Muscle layer of duodenum (tissue), 2 donors: ENCODE measurements around the gene ZNF684.
"Not testable (repeated sequence)": the region's sequence is repeated elsewhere in the genome, so short reads cannot be mapped to it uniquely, and the experiment has no call there.

Experiments
- H3K27ac ChIP-seq: one replicate; pipeline ENCODE4 v1.7.0; 2013; ENCODE audit warnings: mild to moderate bottlenecking, low read length
- H3K27me3 ChIP-seq: one replicate; pipeline ENCODE4 v1.7.0; 2013; ENCODE audit warnings: low read depth, mild to moderate bottlenecking, control low read depth, low read length
- H3K36me3 ChIP-seq, 2 donors: one replicate each; pipeline ENCODE4 v1.7.0; 2013; ENCODE audit warnings: low read length in 2 of 2, control low read depth in 1 of 2, mild to moderate bottlenecking in 1 of 2; ENCODE audit not compliant: insufficient read depth in 2 of 2, control insufficient read depth in 1 of 2
- H3K4me1 ChIP-seq, 2 donors: one replicate each; pipeline ENCODE4 v1.7.0; 2013; ENCODE audit warnings: low read length in 2 of 2, mild to moderate bottlenecking in 2 of 2, control low read depth in 1 of 2, moderate library complexity in 1 of 2; ENCODE audit not compliant: insufficient read depth in 2 of 2, control insufficient read depth in 1 of 2
- H3K4me3 ChIP-seq, 2 donors: one replicate each; pipeline ENCODE4 v1.7.0; 2013; ENCODE audit warnings: low read length in 2 of 2, low read depth in 1 of 2, mild to moderate bottlenecking in 1 of 2
- H3K9me3 ChIP-seq, 2 donors: one replicate each; pipeline ENCODE4 v1.7.0; 2013; ENCODE audit warnings: low read length in 2 of 2, control low read depth in 1 of 2, mild to moderate bottlenecking in 1 of 2; ENCODE audit not compliant: control insufficient read depth in 1 of 2
- donor health status: healthy.

The ZNF684 gene

DNA sequence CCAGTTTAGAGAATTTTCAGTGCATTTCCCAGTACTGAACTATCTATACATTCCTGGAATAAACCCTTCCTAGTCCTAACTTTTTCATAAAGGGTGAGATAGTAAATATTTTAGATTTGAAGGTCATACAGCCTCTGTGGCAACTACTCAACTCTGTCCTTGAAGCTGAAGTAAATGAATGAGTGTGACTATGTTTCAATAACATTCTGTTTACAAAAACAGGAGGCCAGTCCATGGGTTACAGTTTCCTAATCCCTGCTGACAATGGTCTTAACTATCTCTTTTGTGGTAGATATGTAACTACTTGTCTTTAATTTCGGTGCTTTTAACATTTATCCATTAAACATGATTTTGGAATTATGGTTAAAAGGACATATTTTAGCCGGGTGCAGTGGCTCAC lies 4.3 kb downstream of the ZNF684 start:
- Histone ChIP-seq H3K27me3 (no peaks in the 10 kb centered on the region), H3K27ac (no peak overlapping the region), H3K9me3 (no peaks in the 10 kb centered on the region), H3K4me1 (peaks cover 8 to 9% of the 10 kb centered on the region in 2 donors), H3K36me3 (peaks cover 0 to 7% of the 10 kb centered on the region in 2 donors), H3K4me3 (no peak overlapping the region)

DNA sequence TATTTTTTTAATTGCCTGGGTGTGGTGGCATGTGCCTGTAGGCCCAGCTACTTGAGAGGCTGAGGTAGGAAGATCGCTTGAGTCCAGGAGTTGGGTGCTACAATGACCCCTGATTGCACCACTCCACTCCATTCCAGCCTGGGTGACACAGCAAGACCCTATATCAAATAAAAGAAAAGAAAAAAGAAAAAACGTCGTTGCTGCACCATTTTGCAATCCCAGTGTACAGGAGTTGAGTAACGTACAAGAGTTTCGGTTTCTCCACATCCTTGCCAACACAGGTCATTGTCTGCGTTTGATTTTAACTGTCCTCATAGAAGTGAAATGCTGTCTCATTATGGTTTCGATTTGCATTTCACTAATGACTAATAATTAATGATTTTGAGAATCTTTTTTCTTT lies 7.9 kb downstream of the ZNF684 start:
- peaks cover 6 to 26% of the 10 kb centered on the region in 2 donors for H3K36me3 ChIP-seq
- H3K9me3 ChIP-seq: no peaks in the 10 kb centered on the region
- H3K27me3 ChIP-seq: no peaks in the 10 kb centered on the region
- no peak overlapping the region for H3K4me3 ChIP-seq
- H3K27ac ChIP-seq: no peak overlapping the region
- H3K4me1 ChIP-seq: no peaks in the 10 kb centered on the region

DNA sequence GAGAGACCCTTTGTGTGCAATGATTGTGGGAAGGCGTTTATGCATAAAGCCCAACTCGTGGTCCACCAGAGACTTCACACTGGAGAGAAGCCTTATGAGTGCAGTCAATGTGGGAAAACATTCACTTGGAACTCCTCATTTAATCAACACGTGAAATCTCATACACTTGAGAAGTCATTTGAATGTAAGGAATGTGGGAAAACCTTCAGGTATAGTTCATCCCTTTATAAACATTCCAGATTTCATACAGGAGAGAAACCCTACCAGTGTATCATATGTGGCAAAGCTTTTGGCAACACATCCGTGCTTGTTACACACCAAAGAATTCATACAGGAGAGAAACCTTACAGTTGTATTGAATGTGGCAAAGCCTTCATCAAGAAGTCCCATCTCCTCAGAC lies 15.5 kb downstream of the ZNF684 start:
- Histone ChIP-seq H3K9me3 (peaks cover 13 to 18% of the 10 kb centered on the region in 2 donors), H3K4me1 (no peaks in the 10 kb centered on the region), H3K36me3 (peaks cover 29 to 47% of the 10 kb centered on the region in 2 donors), H3K27ac (no peak overlapping the region), H3K27me3 (no peaks in the 10 kb centered on the region), H3K4me3 (peak overlapping the region in 1 of 2 donors; percentile 9)

DNA sequence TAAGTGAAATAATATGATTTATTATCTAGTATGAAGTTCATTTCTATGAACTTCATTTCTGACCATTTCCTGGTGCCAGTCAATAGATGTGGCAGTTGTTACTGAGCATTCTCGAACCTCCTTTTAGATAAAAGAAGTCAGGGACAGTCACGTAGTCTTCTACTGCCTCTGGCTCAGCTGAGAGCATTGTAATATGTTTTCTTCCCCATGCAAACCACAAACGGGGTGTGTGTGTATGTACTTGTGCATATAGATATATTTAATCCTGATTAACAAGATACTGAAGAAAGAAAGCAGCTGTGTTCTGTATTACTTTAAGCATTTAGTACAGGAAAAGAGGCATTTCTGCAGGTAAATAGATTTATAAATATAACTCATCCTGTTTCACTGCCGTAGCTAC lies 21.6 kb downstream of the ZNF684 start:
- Histone ChIP-seq H3K27me3 (no peaks in the 10 kb centered on the region), H3K36me3 (no peaks in the 10 kb centered on the region)

GRCh38 chr1:40554807-40555206 lies 23.4 kb downstream of the ZNF684 start:
- H3K27ac ChIP-seq, H3K9me3 ChIP-seq: not testable (repeated sequence)

More for the DNA sequence above, 21.6 kb downstream of the ZNF684 start:
- Histone ChIP-seq H3K4me1 (no peaks in the 10 kb centered on the region), H3K9me3 (no peaks in the 10 kb centered on the region), H3K4me3 (no peak overlapping the region), H3K27ac (no peak overlapping the region)

GRCh38 chr1:40556121-40556520 lies 24.7 kb downstream of the ZNF684 start:
- H3K36me3 ChIP-seq: no peaks in the 10 kb centered on the region
- no peaks in the 10 kb centered on the region for H3K27me3 ChIP-seq
- no peaks in the 10 kb centered on the region for H3K9me3 ChIP-seq

More at GRCh38 chr1:40554807-40555206, 23.4 kb downstream of the ZNF684 start:
- H3K4me3 ChIP-seq, H3K36me3 ChIP-seq, H3K4me1 ChIP-seq, H3K27me3 ChIP-seq: not testable (repeated sequence)

GRCh38 chr1:40558241-40558640 lies 26.8 kb downstream of the ZNF684 start:
- H3K36me3 ChIP-seq, H3K27ac ChIP-seq, H3K27me3 ChIP-seq, H3K4me1 ChIP-seq, H3K9me3 ChIP-seq, H3K4me3 ChIP-seq: not testable (repeated sequence)

More at GRCh38 chr1:40556121-40556520, 24.7 kb downstream of the ZNF684 start:
- Histone ChIP-seq H3K27ac (no peak overlapping the region), H3K4me3 (no peak overlapping the region), H3K4me1 (no peaks in the 10 kb centered on the region)

DNA sequence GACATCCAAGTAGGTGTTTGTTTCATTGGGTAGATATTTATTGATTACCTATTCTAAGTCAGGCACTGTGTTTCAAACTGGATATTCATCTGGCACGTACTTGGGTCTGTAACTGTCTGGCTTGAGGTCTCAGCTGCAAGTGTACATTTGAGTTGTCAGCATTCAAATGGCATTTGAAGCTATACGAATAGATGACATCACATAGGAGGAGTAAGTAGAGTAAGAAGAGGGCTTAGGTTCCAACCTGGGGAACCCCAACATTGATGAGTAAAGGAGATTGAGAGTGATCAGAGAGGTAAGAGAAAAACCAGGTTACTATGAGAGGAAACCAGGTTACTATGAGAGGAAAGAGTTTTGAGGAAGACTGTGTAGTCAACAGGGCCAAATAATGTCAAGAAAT lies 30.7 kb downstream of the ZNF684 start:
- H3K4me3 ChIP-seq: no peak overlapping the region
- no peaks in the 10 kb centered on the region for H3K36me3 ChIP-seq
- no peak overlapping the region for H3K27ac ChIP-seq
- no peaks in the 10 kb centered on the region for H3K9me3 ChIP-seq
- no peaks in the 10 kb centered on the region for H3K27me3 ChIP-seq
- H3K4me1 ChIP-seq: no peaks in the 10 kb centered on the region

DNA sequence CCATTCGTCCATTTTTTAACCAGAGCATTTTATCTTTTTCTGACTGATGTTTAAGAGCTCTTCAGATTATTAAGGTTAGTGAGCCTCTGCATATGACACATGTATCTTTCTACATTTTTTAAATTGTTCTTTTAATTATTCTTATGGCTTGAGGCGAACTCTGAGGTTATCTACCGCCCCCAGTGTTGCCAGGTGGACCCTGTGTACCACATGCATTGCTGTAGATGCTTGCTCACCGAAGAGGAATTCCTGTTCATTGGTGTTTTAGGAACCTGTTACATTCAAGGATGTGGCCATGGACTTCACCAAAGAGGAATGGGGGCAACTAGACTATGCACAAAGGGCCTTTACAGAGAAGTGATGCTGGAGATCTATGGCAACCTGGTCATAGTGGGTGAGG lies 31.8 kb downstream of the ZNF684 start:
- Histone ChIP-seq H3K27ac (no peak overlapping the region), H3K4me1 (no peaks in the 10 kb centered on the region), H3K36me3 (no peaks in the 10 kb centered on the region), H3K4me3 (no peak overlapping the region), H3K9me3 (no peaks in the 10 kb centered on the region), H3K27me3 (no peaks in the 10 kb centered on the region)

- Histone ChIP-seq H3K27ac (no peak overlapping the region), H3K27me3 (no peaks in the 10 kb centered on the region), H3K9me3 (no peaks in the 10 kb centered on the region), H3K4me1 (no peaks in the 10 kb centered on the region), H3K36me3 (no peaks in the 10 kb centered on the region), H3K4me3 (no peak overlapping the region)
These were observed 33.1 kb downstream of the ZNF684 start for GRCh38 chr1:40564506-40564905.

DNA sequence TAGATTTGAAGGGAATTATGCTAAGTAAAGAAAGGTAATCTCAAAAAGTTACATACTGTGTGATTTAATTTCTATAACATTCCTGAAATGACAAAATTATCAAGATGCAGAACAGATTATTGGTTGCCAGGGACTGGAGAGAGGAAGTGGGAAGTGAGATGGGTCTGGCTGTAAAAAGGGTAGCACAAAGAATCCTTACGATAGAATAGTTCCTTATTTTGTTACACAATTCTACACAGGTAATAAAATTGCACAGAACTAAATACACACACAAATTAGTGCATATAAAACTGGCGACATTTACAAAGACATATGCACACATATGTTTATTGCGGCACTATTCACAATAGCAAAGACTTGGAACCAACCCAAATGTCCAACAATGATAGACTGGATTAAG lies 33.5 kb downstream of the ZNF684 start:
- Histone ChIP-seq H3K27ac (no peak overlapping the region), H3K4me1 (no peaks in the 10 kb centered on the region), H3K4me3 (no peak overlapping the region), H3K36me3 (no peaks in the 10 kb centered on the region), H3K9me3 (no peaks in the 10 kb centered on the region), H3K27me3 (no peaks in the 10 kb centered on the region)

GRCh38 chr1:40567825-40568224 lies 36.4 kb downstream of the ZNF684 start:
- H3K27ac ChIP-seq: no peak overlapping the region
- H3K27me3 ChIP-seq: no peaks in the 10 kb centered on the region
- no peaks in the 10 kb centered on the region for H3K9me3 ChIP-seq
- H3K36me3 ChIP-seq: no peaks in the 10 kb centered on the region
- no peak overlapping the region for H3K4me3 ChIP-seq
- H3K4me1 ChIP-seq: no peaks in the 10 kb centered on the region
